IMR-90 (cell line): ENCODE data around the gene SLC25A30. TPM values are rescaled to one million over a fixed set of nuclear protein-coding genes. Genes with fewer than 3 reads are reported as not detected.

Experiments used
- ATAC-seq: fragments of 200-7000 bp; cut with Tn5 transposase; 2 replicates; pipeline ENCODE4 v1.9.1; 2020; ENCODE audit warnings: low read depth, mild to moderate bottlenecking, moderate library complexity
- BruUV-seq: library from RNA; stranded (reverse); fragments of 400-500 nt; replicated peaks from 2 replicates; lab custom pipeline; 2021; lab: Mats Ljungman, UMichigan
- CTCF ChIA-PET: fragments of 300-600 bp; formaldehyde crosslinking; extraction: SDS; loops from one replicate; lab custom pipeline; 2021; ENCODE audit warnings: antibody characterized with exemption; lab: Yijun Ruan, JAX
- POLR2A ChIA-PET: fragments of 300-600 bp; sonication (Branson Sonifier 250); formaldehyde crosslinking; loops from one replicate; lab custom pipeline; 2022; ENCODE audit warnings: antibody characterized with exemption; ENCODE audit not compliant: unreplicated experiment; lab: Charles Lee
- DNase-seq: peaks from one replicate; pipeline ENCODE4 v3.0.0; 2013
- H2AFZ ChIP-seq: replicated peaks from 2 replicates; pipeline ENCODE3; 2013; ENCODE audit warnings: low read length, mild to moderate bottlenecking; ENCODE audit not compliant: poor library complexity
- H2AK5ac ChIP-seq: 2 replicates; pipeline ENCODE4 v1.6.1; 2013; ENCODE audit warnings: low read depth, low read length, inconsistent platforms
- H2AK9ac ChIP-seq: replicated peaks from 2 replicates; pipeline ENCODE3; 2013; ENCODE audit warnings: mild to moderate bottlenecking, low read depth, low read length, moderate library complexity; ENCODE audit not compliant: poor library complexity
- H2BK120ac ChIP-seq: 2 replicates; pipeline ENCODE4 v1.6.1; 2013; ENCODE audit warnings: low read depth, low read length, inconsistent platforms
- H2BK15ac ChIP-seq: 3 replicates; pipeline ENCODE4 v1.6.1; 2013; ENCODE audit warnings: low read depth, low read length, inconsistent platforms
- H2BK20ac ChIP-seq: 2 replicates; pipeline ENCODE4 v1.6.1; 2013; ENCODE audit warnings: low read depth, mild to moderate bottlenecking, inconsistent platforms, low read length, moderate library complexity
- H2BK5ac ChIP-seq: 2 replicates; pipeline ENCODE4 v1.6.1; 2013; ENCODE audit warnings: mild to moderate bottlenecking, low read depth, low read length, inconsistent platforms; ENCODE audit not compliant: poor library complexity, severe bottlenecking
- H3K14ac ChIP-seq: replicated peaks from 2 replicates; pipeline ENCODE4 v1.6.1; 2013; ENCODE audit warnings: low read depth, low read length, inconsistent platforms
- H3K18ac ChIP-seq: 2 replicates; pipeline ENCODE4 v1.6.1; 2013; ENCODE audit warnings: low read depth, low read length, control low read depth
- H3K23ac ChIP-seq: 2 replicates; pipeline ENCODE4 v1.6.1; 2013; ENCODE audit warnings: low read depth, low read length, inconsistent platforms
- H3K27ac ChIP-seq: 2 replicates; pipeline ENCODE4 v1.5.1; 2013; ENCODE audit warnings: mild to moderate bottlenecking, control low read depth, low read length; ENCODE audit not compliant: insufficient read depth
- H3K27me3 ChIP-seq: 2 replicates; pipeline ENCODE4 v1.6.1; 2013; ENCODE audit warnings: low read length; ENCODE audit not compliant: control insufficient read depth, insufficient read depth
- H3K36me3 ChIP-seq: 2 replicates; pipeline ENCODE4 v1.6.1; 2013; ENCODE audit warnings: low read length, mixed read lengths; ENCODE audit not compliant: control insufficient read depth, insufficient read depth
- H3K4ac ChIP-seq: 2 replicates; pipeline ENCODE4 v1.6.1; 2013; ENCODE audit warnings: low read depth, low read length, inconsistent platforms
- H3K4me1 ChIP-seq: 2 replicates; pipeline ENCODE4 v1.6.1; 2013; ENCODE audit warnings: low read length, mixed read lengths; ENCODE audit not compliant: control insufficient read depth, insufficient read depth
- H3K4me2 ChIP-seq: 2 replicates; pipeline ENCODE4 v1.6.1; 2013; ENCODE audit warnings: low read depth, mild to moderate bottlenecking, control low read depth, low read length, moderate library complexity
- H3K4me3 ChIP-seq: 2 replicates; pipeline ENCODE4 v1.5.1; 2013; ENCODE audit warnings: low read depth, mild to moderate bottlenecking, control low read depth, low read length, moderate library complexity; ENCODE audit not compliant: insufficient read depth
- H3K56ac ChIP-seq: 2 replicates; pipeline ENCODE4 v1.6.1; 2013; ENCODE audit warnings: low read length, inconsistent platforms; ENCODE audit not compliant: insufficient read depth; ENCODE audit errors: extremely low read depth
- H3K79me1 ChIP-seq, 2 experiments: 2 replicates each; pipeline ENCODE4 v1.6.1; 2013; ENCODE audit warnings: low read length in 2 of 2, inconsistent platforms in 1 of 2, low read depth in 1 of 2
- H3K9ac ChIP-seq: 2 replicates; pipeline ENCODE4 v1.6.1; 2013; ENCODE audit warnings: low read depth, low read length, control low read depth
- H3K9me1 ChIP-seq: 2 replicates; pipeline ENCODE4 v1.6.1; 2013; ENCODE audit warnings: low read length, inconsistent platforms; ENCODE audit not compliant: insufficient read depth
- H3K9me3 ChIP-seq: 2 replicates; pipeline ENCODE4 v1.6.1; 2013; ENCODE audit warnings: low read length; ENCODE audit not compliant: control insufficient read depth, insufficient read depth
- H4K20me1 ChIP-seq: 2 replicates; pipeline ENCODE4 v1.6.1; 2013; ENCODE audit warnings: low read length, inconsistent platforms; ENCODE audit not compliant: insufficient read depth
- H4K5ac ChIP-seq: 2 replicates; pipeline ENCODE4 v1.6.1; 2013; ENCODE audit warnings: mild to moderate bottlenecking, low read depth, low read length, control low read depth
- H4K8ac ChIP-seq, 2 experiments: 2 replicates each; pipeline ENCODE4 v1.6.1; 2013; ENCODE audit warnings: low read depth in 2 of 2, low read length in 2 of 2, control low read depth in 1 of 2, inconsistent platforms in 1 of 2
- H4K91ac ChIP-seq: 2 replicates; pipeline ENCODE4 v1.6.1; 2013; ENCODE audit warnings: low read depth, low read length, inconsistent platforms; ENCODE audit not compliant: insufficient read depth
- BHLHE40 ChIP-seq: fragments of 150-350 bp; IDR thresholded peaks from 2 replicates; pipeline ENCODE4 v1.6.1; 2016; ENCODE audit warnings: mild to moderate bottlenecking, low read depth, low read length
- CEBPB ChIP-seq: IDR thresholded peaks from 2 replicates; pipeline ENCODE4 v1.6.1; 2012; ENCODE audit warnings: low read depth, low read length, improper control_type of control experiment
- CHD1 ChIP-seq: IDR thresholded peaks from 2 replicates; pipeline ENCODE4 v1.6.1; 2012; ENCODE audit warnings: low read depth, low read length, improper control_type of control experiment
- FOS ChIP-seq: fragments of 150-350 bp; IDR thresholded peaks from 2 replicates; pipeline ENCODE4 v1.6.1; 2016; ENCODE audit warnings: low read depth, low read length
- MAFK ChIP-seq: IDR thresholded peaks from 2 replicates; pipeline ENCODE4 v1.6.1; 2012; ENCODE audit warnings: low read depth, low read length, improper control_type of control experiment
- MAZ ChIP-seq: IDR thresholded peaks from 2 replicates; pipeline ENCODE4 v1.6.1; 2012; ENCODE audit warnings: low read depth, mild to moderate bottlenecking, low read length, improper control_type of control experiment, moderate library complexity, borderline replicate concordance
- MXI1 ChIP-seq: IDR thresholded peaks from 2 replicates; pipeline ENCODE4 v1.6.1; 2012; ENCODE audit warnings: low read depth, mild to moderate bottlenecking, low read length, moderate library complexity, borderline replicate concordance
- NFE2L2 ChIP-seq: fragments of 150-350 bp; IDR thresholded peaks from 2 replicates; pipeline ENCODE4 v1.6.1; 2016; ENCODE audit warnings: low read depth, mild to moderate bottlenecking, low read length
- POLR2A ChIP-seq: IDR thresholded peaks from 2 replicates; pipeline ENCODE4 v1.6.1; 2012; ENCODE audit warnings: mild to moderate bottlenecking, low read depth, low read length
- RAD21 ChIP-seq: IDR thresholded peaks from 2 replicates; pipeline ENCODE4 v1.6.1; 2012; ENCODE audit warnings: low read length, improper control_type of control experiment
- RCOR1 ChIP-seq: IDR thresholded peaks from 2 replicates; pipeline ENCODE4 v1.6.1; 2012; ENCODE audit warnings: mild to moderate bottlenecking, low read length, improper control_type of control experiment; ENCODE audit not compliant: insufficient replicate concordance
- RFX5 ChIP-seq: IDR thresholded peaks from 2 replicates; pipeline ENCODE4 v1.8.0; 2012; ENCODE audit warnings: low read depth, mild to moderate bottlenecking, low read length, moderate library complexity
- SMC3 ChIP-seq: fragments of 150-350 bp; IDR thresholded peaks from 2 replicates; pipeline ENCODE4 v1.6.1; 2016; ENCODE audit warnings: low read depth, mild to moderate bottlenecking, antibody characterized with exemption, low read length, moderate library complexity
- WGBS, 2 experiments: methylation state at CpG; one replicate each; pipeline versions ENCODE4 v1.1.5 to v1.1.7; 2013; ENCODE audit warnings: missing lambda C conversion rate in 2 of 2; ENCODE audit not compliant: insufficient read length in 1 of 2; ENCODE audit errors: extremely low coverage in 2 of 2; 5-methylcytosine and 5-hydroxymethylcytosine counted together
- dilution Hi-C: fragments of 300-500 bp; cut with HindIII; formaldehyde crosslinking; loops from one replicate; pipeline ENCODE4 v1.14.3; 2018; ENCODE audit warnings: low sequenced_read_pairs; ENCODE audit not compliant: unreplicated experiment
- in situ Hi-C: fragments of 300-500 bp; cut with MboI; formaldehyde crosslinking; loops from 3 replicates; pipeline ENCODE4 v1.14.3; 2019; ENCODE audit warnings: low sequenced_read_pairs, inconsistent platforms, mixed read lengths
- intact Hi-C: fragments of 100-400 bp; cut with micrococcal nuclease; formaldehyde crosslinking; loops from 2 replicates; pipeline ENCODE4 v1.10.0; 2022
- polyA plus RNA-seq, 3 experiments: library from polyadenylated mRNA; depleted of rRNA; stranded (reverse); fragments of >200 nt; gene quantifications; 2 replicates each; pipeline ENCODE4 v1.2.3, GENCODE V29; 2012; ENCODE audit warnings: low replicate concordance in 1 of 3
- total RNA-seq: library from RNA; depleted of rRNA; stranded (reverse); fragments of >200 nt; gene quantifications from 2 replicates; pipeline ENCODE4 v1.2.3, GENCODE V29; 2012
- TF ChIP-seq, protein P1 (sequence below): conservative IDR thresholded peaks from 2 replicates; pipeline ENCODE4 v1.5.1; 2012; ENCODE audit warnings: mild to moderate bottlenecking, low read depth, low read length, improper control_type of control experiment
- TF ChIP-seq, protein P2 (sequence below): fragments of 150-350 bp; IDR thresholded peaks from 2 replicates; pipeline ENCODE4 v1.6.1; 2017; ENCODE audit warnings: mild to moderate bottlenecking, antibody characterized with exemption, low read length, low read depth

Gene SLC25A30
- total and polyA plus RNA-seq, 2 of the 4 experiments (the other 2 are of a cell fraction): 9.9 to 19.4 TPM

DNA sequence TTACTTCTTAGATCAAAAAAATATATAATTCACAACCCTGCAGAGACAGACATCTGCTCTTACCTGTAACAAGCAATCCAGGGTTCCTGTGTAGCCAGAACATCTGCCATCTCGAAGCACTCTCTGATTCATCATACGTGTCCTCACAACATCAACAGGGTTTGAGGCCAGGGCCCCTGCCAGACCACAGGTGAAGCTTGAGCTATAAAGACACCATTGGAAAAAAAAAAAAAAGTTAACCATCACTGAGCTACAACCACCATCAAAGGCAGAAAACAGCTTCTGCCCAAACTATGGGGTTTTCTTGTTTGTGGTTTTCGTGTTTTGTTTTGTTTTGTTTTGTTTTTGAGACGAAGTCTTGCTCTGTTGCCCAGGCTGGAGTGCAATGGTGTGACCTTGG, 19.3 kb downstream of the SLC25A30 start:
- no peak overlapping the region for H2AFZ ChIP-seq
- no peak overlapping the region for H4K5ac ChIP-seq
- no peak overlapping the region for H2BK5ac ChIP-seq
- no peak overlapping the region for H2BK20ac ChIP-seq
- ATAC-seq (no peak), DNase-seq (no peak)
- intact Hi-C loops (no loop called here), in situ Hi-C loops (no loop called here), dilution Hi-C loops (no loop called here)
- no peaks in the 10 kb centered on the region for H3K27me3 ChIP-seq
- H3K27ac ChIP-seq: no peak overlapping the region
- peaks cover 17% of the 10 kb centered on the region for H3K36me3 ChIP-seq
- H3K18ac ChIP-seq: no peak overlapping the region
- no peak overlapping the region for H4K8ac ChIP-seq
- H3K4me3 ChIP-seq: no peak overlapping the region
- H3K56ac ChIP-seq: no peak overlapping the region
- TF ChIP-seq, protein P1, sequence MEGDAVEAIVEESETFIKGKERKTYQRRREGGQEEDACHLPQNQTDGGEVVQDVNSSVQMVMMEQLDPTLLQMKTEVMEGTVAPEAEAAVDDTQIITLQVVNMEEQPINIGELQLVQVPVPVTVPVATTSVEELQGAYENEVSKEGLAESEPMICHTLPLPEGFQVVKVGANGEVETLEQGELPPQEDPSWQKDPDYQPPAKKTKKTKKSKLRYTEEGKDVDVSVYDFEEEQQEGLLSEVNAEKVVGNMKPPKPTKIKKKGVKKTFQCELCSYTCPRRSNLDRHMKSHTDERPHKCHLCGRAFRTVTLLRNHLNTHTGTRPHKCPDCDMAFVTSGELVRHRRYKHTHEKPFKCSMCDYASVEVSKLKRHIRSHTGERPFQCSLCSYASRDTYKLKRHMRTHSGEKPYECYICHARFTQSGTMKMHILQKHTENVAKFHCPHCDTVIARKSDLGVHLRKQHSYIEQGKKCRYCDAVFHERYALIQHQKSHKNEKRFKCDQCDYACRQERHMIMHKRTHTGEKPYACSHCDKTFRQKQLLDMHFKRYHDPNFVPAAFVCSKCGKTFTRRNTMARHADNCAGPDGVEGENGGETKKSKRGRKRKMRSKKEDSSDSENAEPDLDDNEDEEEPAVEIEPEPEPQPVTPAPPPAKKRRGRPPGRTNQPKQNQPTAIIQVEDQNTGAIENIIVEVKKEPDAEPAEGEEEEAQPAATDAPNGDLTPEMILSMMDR: no peak
- no peak for TF ChIP-seq MAFK
- no peak for TF ChIP-seq RCOR1
- no peak for TF ChIP-seq POLR2A
- TF ChIP-seq MAZ: no peak
- no peak for TF ChIP-seq FOS
- TF ChIP-seq RAD21: no peak
- TF ChIP-seq, protein P2, sequence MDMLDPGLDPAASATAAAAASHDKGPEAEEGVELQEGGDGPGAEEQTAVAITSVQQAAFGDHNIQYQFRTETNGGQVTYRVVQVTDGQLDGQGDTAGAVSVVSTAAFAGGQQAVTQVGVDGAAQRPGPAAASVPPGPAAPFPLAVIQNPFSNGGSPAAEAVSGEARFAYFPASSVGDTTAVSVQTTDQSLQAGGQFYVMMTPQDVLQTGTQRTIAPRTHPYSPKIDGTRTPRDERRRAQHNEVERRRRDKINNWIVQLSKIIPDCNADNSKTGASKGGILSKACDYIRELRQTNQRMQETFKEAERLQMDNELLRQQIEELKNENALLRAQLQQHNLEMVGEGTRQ: no peak
- TF ChIP-seq BHLHE40: no peak
- no peak for TF ChIP-seq RFX5
- TF ChIP-seq CHD1: no peak
- no peak for TF ChIP-seq MXI1
- TF ChIP-seq CEBPB: no peak
- no peak for TF ChIP-seq SMC3
- no peak for TF ChIP-seq NFE2L2
- BruUV-seq: no TSS peak
- H4K91ac ChIP-seq: no peak overlapping the region
- H3K23ac ChIP-seq: no peak overlapping the region
- no peak overlapping the region for H3K9ac ChIP-seq
- no peak overlapping the region for H2BK120ac ChIP-seq
- WGBS, 2 experiments: 80% methylated on average over 1 of the region's 4 CpGs; no CpG with 5 or more reads in 1 of the 2 experiments
- H2AK5ac ChIP-seq: no peak overlapping the region
- H3K4ac ChIP-seq: no peak overlapping the region
- H3K9me3 ChIP-seq: no peaks in the 10 kb centered on the region
- H4K20me1 ChIP-seq: no peaks in the 10 kb centered on the region; the same call in 1 of the 2 replicates
- no peak overlapping the region for H2BK15ac ChIP-seq
- no peak overlapping the region for H3K4me2 ChIP-seq
- no peak overlapping the region for H2AK9ac ChIP-seq
- ChIA-PET CTCF (interaction anchor here (0.7 to 0.9 kb wide), 2 partner anchors 14 to 15 kb away, joined by 3 to 4 read pairs; no protein-coding TSS in a partner anchor), POLR2A (no interaction called here)
- H3K14ac ChIP-seq: no peak overlapping the region
- peaks cover 12% of the 10 kb centered on the region; the same call in 1 of the 2 replicates for H3K9me1 ChIP-seq
- no peaks in the 10 kb centered on the region for H3K79me1 ChIP-seq
- peaks cover 8% of the 10 kb centered on the region for H3K4me1 ChIP-seq
